Activated T-cell treated with anti-CD3 and anti-CD28 coated beads for 1 hour (primary cell): ENCODE results near the gene EPG5.
"Not testable (repeated sequence)": the region's sequence is repeated elsewhere in the genome, so short reads cannot be mapped to it uniquely, and the experiment has no call there.

ENCODE experiments used
- DNase-seq: peaks from one replicate; pipeline ENCODE4 v3.0.0-alpha.2; 2020; ENCODE audit warnings: low read depth

The EPG5 gene

GRCh38 chr18:45837283-45838070 is 129.7 kb downstream of the EPG5 start:
- DNase-seq = no peak

- DNase-seq = no peak
Measured at GRCh38 chr18:45836242-45837205, 130.6 kb downstream of the EPG5 start.

- no peak for DNase-seq
Measured at GRCh38 chr18:45835057-45835636, 132.0 kb downstream of the EPG5 start.

GRCh38 chr18:45834306-45834705 is 132.8 kb downstream of the EPG5 start:
- DNase-seq = no peak

- no peak for DNase-seq
Measured at GRCh38 chr18:45833846-45834245, 133.3 kb downstream of the EPG5 start.

GRCh38 chr18:45830917-45831316 is 136.2 kb downstream of the EPG5 start:
- no peak for DNase-seq

- no peak for DNase-seq
Measured at GRCh38 chr18:45829855-45830254, 137.3 kb downstream of the EPG5 start.

GRCh38 chr18:45828917-45829811 is 138.0 kb downstream of the EPG5 start:
- no peak for DNase-seq

- not testable (repeated sequence) for DNase-seq
Measured at GRCh38 chr18:45826716-45827115, 140.4 kb downstream of the EPG5 start.

GRCh38 chr18:45826084-45826483 is 141.0 kb downstream of the EPG5 start:
- DNase-seq = no peak

GRCh38 chr18:45825258-45826044 is 141.7 kb downstream of the EPG5 start, which contains the start of gene SIGLEC15:
SIGLEC15 (plus strand) TSS chr18:45825675; CDS start chr18:45825729, 54 bp downstream.
- DNase-seq = no peak

GRCh38 chr18:45821711-45822110 is 145.4 kb downstream of the EPG5 start:
- DNase-seq = no peak

GRCh38 chr18:45821026-45821425 is 146.1 kb downstream of the EPG5 start:
- DNase-seq = no peak

- DNase-seq = no peak
Measured at GRCh38 chr18:45820106-45820745, 146.9 kb downstream of the EPG5 start.

- not testable (repeated sequence) for DNase-seq
Measured at GRCh38 chr18:45818765-45819164, 148.4 kb downstream of the EPG5 start.

- no peak for DNase-seq
Measured at GRCh38 chr18:45817543-45817942, 149.6 kb downstream of the EPG5 start.

GRCh38 chr18:45814733-45815132 is 152.4 kb downstream of the EPG5 start:
- DNase-seq = not testable (repeated sequence)

- DNase-seq = not testable (repeated sequence)
Measured at GRCh38 chr18:45807144-45807543, 160.0 kb downstream of the EPG5 start.

- no peak for DNase-seq
Measured at GRCh38 chr18:45806226-45806625, 160.9 kb downstream of the EPG5 start.

GRCh38 chr18:45805551-45805950 is 161.6 kb downstream of the EPG5 start:
- DNase-seq = no peak
